ENCODE results near the gene VASH1.

VASH1 gene

DNA sequence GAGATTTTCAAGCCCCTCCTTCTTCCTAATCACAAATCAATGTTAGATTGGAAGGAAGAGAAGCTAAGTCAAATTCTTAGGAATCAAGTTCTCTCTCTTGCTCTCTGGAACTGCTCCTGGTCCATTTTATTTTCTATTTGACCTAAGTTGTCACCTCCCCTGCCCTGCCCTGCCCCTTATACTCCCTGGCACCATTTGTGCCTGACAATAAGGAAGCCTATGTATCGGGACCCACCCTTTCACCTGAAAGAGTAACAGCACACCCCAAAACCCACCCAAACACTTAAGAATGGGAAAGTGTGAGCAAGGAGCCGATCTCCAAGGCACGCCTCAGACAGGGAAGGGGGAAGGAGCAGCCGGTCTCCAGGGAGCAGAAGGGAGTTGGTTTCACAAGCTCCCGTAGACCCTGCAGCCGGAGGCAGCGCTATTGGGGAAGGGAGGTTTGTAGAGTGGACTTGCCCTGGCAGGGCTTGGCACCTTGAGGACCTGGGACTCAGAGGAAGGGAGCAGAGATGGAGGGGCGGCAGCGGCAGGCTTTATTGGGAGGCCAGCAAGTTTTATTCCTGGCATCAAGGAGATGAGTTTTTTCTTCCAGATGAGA is 66.5 kb downstream of the VASH1 start:
- DNase-seq (ENCODE audit: low spot score): no peak
- in situ Hi-C loops (cut with MboI; ENCODE audit: low pct_unique_long_range_greater_than_20kb, low sequenced_read_pairs, unreplicated experiment): no loop called here
- TF ChIP-seq, protein P1, sequence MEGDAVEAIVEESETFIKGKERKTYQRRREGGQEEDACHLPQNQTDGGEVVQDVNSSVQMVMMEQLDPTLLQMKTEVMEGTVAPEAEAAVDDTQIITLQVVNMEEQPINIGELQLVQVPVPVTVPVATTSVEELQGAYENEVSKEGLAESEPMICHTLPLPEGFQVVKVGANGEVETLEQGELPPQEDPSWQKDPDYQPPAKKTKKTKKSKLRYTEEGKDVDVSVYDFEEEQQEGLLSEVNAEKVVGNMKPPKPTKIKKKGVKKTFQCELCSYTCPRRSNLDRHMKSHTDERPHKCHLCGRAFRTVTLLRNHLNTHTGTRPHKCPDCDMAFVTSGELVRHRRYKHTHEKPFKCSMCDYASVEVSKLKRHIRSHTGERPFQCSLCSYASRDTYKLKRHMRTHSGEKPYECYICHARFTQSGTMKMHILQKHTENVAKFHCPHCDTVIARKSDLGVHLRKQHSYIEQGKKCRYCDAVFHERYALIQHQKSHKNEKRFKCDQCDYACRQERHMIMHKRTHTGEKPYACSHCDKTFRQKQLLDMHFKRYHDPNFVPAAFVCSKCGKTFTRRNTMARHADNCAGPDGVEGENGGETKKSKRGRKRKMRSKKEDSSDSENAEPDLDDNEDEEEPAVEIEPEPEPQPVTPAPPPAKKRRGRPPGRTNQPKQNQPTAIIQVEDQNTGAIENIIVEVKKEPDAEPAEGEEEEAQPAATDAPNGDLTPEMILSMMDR (IDR thresholded peaks at IDR 0.05; ENCODE audit: extremely low read depth, insufficient read depth, missing control alignments): no peak

GRCh38 chr14:76828339-76829012 is 67.2 kb downstream of the VASH1 start:
- DNase-seq (ENCODE audit: low spot score): no peak
- TF ChIP-seq, protein P1 (IDR thresholded peaks at IDR 0.05; ENCODE audit: extremely low read depth, insufficient read depth, missing control alignments): no peak
- in situ Hi-C loops (cut with MboI; ENCODE audit: low pct_unique_long_range_greater_than_20kb, low sequenced_read_pairs, unreplicated experiment): no loop called here

DNA sequence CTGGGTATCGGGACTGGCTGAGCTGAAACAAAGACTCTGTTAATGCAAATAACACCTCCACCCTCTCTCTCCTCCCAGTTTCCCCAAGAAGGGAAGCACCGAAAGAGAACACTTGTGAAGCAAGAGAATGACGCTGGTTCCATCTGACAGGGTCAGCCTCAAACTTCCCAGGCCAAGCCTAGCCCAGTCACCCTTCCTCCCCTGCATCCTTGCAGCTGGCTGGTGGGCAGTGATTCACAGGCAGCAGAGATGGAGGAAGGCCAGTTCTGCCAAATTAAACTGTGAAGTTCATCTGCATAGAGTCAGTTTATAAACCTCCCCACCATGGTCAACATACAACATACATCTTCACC is 67.7 kb downstream of the VASH1 start:
- TF ChIP-seq, protein P1 (IDR thresholded peaks at IDR 0.05; ENCODE audit: extremely low read depth, insufficient read depth, missing control alignments): no peak
- no peak for DNase-seq (ENCODE audit: low spot score)
- in situ Hi-C loops (cut with MboI; ENCODE audit: low pct_unique_long_range_greater_than_20kb, low sequenced_read_pairs, unreplicated experiment): no loop called here

- TF ChIP-seq, protein P1 (IDR thresholded peaks at IDR 0.05; ENCODE audit: extremely low read depth, insufficient read depth, missing control alignments): no peak
- no peak for DNase-seq (ENCODE audit: low spot score)
- in situ Hi-C loops (cut with MboI; ENCODE audit: low pct_unique_long_range_greater_than_20kb, low sequenced_read_pairs, unreplicated experiment): no loop called here
Measured at GRCh38 chr14:76829650-76830421, 68.6 kb downstream of the VASH1 start.

- DNase-seq (ENCODE audit: low spot score): no peak
- in situ Hi-C loops (cut with MboI; ENCODE audit: low pct_unique_long_range_greater_than_20kb, low sequenced_read_pairs, unreplicated experiment): no loop called here
- TF ChIP-seq, protein P1 (IDR thresholded peaks at IDR 0.05; ENCODE audit: extremely low read depth, insufficient read depth, missing control alignments): no peak
Measured at GRCh38 chr14:76830556-76830955, 69.3 kb downstream of the VASH1 start.

DNA sequence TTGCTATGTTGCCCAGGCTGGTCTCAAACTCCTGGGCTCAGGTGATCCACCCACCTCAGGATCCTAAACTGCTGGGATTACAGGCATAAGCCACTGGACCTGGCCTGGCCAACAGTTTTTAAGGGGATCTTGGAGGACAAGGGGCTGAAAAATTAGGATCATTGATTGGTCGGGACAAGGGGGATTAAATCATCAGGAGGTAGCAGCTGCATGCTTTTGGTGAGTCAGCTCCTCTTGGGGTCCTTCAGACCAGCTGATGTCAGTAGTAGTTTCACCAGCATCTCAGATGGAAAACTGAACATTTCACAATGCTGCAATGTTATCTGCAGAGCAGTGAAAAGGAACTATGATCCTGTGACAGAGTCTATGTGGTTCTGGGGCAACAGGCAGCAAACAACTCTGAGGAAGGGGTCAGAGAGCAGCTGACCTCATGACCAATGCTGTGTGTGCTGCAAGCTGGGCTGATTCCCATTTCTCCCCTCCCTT is 71.3 kb downstream of the VASH1 start:
- TF ChIP-seq, protein P1 (IDR thresholded peaks at IDR 0.05; ENCODE audit: extremely low read depth, insufficient read depth, missing control alignments): no peak
- DNase-seq (ENCODE audit: low spot score): no peak
- in situ Hi-C loops (cut with MboI; ENCODE audit: low pct_unique_long_range_greater_than_20kb, low sequenced_read_pairs, unreplicated experiment): no loop called here

Data from GM13977 (cell line).